ENCODE results near the gene HOXA5. TPM values are rescaled to one million over a fixed set of nuclear protein-coding genes. Genes with fewer than 3 reads are reported as not detected.

HOXA5 gene
- total RNA-seq, 1 donor from 2014 or later: 0.59 TPM

DNA sequence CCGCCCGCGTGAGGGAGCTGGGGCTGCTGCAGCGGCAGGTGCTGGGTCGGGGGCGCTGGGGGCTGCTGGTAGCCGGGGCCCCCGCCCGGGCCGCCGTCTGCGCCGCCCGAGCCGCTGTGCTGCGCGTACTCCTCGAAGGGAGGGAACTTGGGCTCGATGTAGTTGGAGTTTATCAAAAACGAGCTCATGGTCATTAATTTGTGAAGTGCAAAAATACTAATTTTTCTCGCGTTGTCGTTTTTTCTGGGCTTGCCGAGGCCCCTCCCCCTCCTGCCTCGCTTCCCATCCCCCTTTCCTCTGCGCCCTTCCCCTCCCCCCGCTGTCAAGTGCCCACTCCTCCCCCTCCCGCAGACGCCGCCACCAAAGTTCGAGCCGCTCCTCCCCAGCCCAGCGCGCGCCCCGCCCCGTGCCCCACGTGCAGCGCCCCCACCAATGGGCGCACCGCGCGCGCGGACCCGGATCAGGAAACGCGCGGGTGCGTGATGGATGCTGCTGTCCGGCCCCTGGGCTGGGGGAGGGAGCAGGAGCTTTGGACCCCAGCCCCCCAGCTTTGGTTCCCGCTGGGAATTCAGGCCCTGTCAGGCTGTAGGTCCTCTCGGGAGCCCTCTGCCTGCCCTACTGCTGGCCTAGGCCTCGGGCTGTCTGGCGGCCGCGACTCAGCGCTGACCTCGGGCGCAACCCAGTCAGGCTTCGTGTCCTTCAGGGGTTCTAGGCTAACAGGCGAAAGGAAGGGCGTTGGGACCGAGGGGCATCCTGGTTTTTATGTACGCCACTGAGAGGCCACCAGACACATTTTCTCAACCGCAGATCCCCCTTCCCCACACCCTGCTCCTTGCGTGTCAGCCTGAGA lies 12.7 kb downstream of the HOXA5 start, which contains the start of gene HOXA4:
Gene HOXA4, minus strand, starts transcription at position 218 of the 850 bp plus-strand sequence. Its CDS starts 24 bp downstream, at position 194.
- Mint-ChIP-seq H3K4me1 (ENCODE audit: unreplicated experiment) (peaks cover 11% of the 10 kb centered on the region), H3K9me3 (ENCODE audit: unreplicated experiment) (no peaks in the 10 kb centered on the region), H3K36me3 (ENCODE audit: low read depth, unreplicated experiment) (no peaks in the 10 kb centered on the region), H3K27me3 (ENCODE audit: unreplicated experiment) (peaks cover 37% of the 10 kb centered on the region), H3K4me3 (ENCODE audit: unreplicated experiment) (peak within 1 kb of the TSS; percentile 43), H3K27ac (ENCODE audit: unreplicated experiment) (no peak within 1 kb of the TSS)
- TF ChIP-seq, protein P1, sequence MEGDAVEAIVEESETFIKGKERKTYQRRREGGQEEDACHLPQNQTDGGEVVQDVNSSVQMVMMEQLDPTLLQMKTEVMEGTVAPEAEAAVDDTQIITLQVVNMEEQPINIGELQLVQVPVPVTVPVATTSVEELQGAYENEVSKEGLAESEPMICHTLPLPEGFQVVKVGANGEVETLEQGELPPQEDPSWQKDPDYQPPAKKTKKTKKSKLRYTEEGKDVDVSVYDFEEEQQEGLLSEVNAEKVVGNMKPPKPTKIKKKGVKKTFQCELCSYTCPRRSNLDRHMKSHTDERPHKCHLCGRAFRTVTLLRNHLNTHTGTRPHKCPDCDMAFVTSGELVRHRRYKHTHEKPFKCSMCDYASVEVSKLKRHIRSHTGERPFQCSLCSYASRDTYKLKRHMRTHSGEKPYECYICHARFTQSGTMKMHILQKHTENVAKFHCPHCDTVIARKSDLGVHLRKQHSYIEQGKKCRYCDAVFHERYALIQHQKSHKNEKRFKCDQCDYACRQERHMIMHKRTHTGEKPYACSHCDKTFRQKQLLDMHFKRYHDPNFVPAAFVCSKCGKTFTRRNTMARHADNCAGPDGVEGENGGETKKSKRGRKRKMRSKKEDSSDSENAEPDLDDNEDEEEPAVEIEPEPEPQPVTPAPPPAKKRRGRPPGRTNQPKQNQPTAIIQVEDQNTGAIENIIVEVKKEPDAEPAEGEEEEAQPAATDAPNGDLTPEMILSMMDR (IDR thresholded peaks at IDR 0.05; ENCODE audit: unreplicated experiment): no peak
- DNase-seq (ENCODE audit: low spot score): peak; percentile 81

DNA sequence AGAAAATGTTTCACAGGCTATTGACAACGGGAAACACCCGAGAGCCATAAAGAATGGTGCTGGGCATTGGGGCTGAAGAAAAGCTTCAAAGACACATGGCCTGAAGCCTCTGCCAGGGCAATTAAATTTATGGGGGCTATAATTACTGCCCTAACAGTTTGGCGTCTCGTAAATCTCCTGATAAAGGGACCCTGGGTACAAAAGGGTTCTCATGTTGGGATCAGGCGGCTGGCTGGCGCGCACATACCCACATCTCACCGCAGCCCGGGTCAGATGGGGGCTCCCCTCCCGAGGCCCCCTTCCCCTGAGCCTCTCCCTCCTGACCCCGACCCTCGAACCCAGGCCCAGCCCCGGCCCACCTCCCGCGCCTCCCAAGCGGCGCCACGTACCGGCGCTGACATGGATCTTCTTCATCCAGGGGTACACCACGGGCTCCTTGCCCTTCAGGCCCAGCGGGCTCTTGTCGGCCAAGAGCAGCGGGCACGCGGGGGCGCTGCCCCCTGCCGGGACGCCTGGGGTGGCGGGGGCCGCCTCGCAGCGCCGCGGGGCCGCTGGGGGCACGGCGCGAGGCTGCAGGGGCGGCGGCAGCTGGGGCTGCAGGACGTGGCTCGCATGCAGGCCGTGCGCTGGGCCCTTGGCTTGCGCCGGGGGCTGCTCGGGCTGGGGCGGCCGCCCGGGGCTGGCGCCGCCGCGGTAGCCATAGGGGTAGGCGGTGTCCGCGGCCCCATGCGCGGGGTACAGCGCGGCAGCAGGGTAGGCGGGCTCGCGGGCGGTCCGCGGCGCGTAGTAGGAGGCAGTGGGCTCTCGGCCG lies 13.5 kb downstream of the HOXA5 start:
- Mint-ChIP-seq H3K9me3 (ENCODE audit: unreplicated experiment) (no peaks in the 10 kb centered on the region), H3K27ac (ENCODE audit: unreplicated experiment) (no peak overlapping the region)

DNA sequence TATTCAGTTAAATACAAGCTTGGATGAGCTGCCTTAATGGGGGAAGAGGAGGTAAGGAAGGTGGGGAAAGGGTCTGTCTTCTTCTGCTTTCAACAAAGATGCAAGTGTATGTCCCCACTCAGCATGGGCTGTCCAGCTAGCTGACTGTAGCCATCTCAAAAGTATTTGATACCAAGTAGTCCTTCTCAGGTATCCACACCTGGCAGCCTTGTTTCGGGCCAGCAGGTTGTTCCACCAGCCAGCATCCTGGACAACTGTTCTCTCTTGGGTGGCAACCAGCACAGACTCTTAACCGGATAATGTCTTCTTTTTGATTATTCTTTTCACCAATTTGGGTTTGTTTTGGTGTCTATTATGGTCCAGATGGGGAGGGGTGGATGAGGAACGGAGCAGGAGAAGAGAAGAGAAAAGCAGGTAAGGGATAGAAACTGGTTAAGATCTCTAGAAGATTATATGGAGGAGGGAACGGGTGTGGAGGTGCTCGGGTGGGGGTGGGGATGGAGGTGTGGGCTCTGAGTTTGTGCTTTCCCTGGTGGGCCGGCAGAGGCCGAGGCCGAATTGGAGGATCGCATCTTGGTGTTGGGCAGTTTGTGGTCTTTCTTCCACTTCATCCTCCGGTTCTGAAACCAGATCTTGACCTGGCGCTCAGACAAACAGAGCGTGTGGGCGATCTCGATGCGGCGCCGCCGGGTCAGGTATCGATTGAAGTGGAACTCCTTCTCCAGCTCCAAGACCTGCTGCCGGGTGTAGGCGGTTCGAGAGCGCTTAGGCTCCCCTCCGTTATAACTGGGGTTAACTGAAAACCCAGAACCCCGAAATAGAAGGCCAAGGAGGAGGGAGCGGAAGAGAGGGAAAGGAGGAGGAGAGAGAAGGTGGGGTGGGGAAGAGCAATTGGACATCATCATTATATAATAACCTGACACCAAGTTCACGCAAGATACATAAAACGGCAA lies 14.4 kb downstream of the HOXA5 start:
- peaks cover 43% of the 10 kb centered on the region for H3K27me3 Mint-ChIP-seq (ENCODE audit: unreplicated experiment)
- H3K36me3 Mint-ChIP-seq (ENCODE audit: low read depth, unreplicated experiment): no peaks in the 10 kb centered on the region
- DNase-seq (ENCODE audit: low spot score): no peak
- H3K4me3 Mint-ChIP-seq (ENCODE audit: unreplicated experiment): no peak overlapping the region
- no peak overlapping the region for H3K27ac Mint-ChIP-seq (ENCODE audit: unreplicated experiment)
- TF ChIP-seq, protein P1 (IDR thresholded peaks at IDR 0.05; ENCODE audit: unreplicated experiment): no peak
- peaks cover 20% of the 10 kb centered on the region for H3K4me1 Mint-ChIP-seq (ENCODE audit: unreplicated experiment)
- no peaks in the 10 kb centered on the region for H3K9me3 Mint-ChIP-seq (ENCODE audit: unreplicated experiment)

More for the DNA sequence above, 13.5 kb downstream of the HOXA5 start:
- peaks cover 14% of the 10 kb centered on the region for H3K4me1 Mint-ChIP-seq (ENCODE audit: unreplicated experiment)
- TF ChIP-seq, protein P1 (IDR thresholded peaks at IDR 0.05; ENCODE audit: unreplicated experiment): no peak
- H3K4me3 Mint-ChIP-seq (ENCODE audit: unreplicated experiment): no peak overlapping the region
- DNase-seq (ENCODE audit: low spot score): no peak
- H3K36me3 Mint-ChIP-seq (ENCODE audit: low read depth, unreplicated experiment): no peaks in the 10 kb centered on the region
- peaks cover 40% of the 10 kb centered on the region for H3K27me3 Mint-ChIP-seq (ENCODE audit: unreplicated experiment)

DNA sequence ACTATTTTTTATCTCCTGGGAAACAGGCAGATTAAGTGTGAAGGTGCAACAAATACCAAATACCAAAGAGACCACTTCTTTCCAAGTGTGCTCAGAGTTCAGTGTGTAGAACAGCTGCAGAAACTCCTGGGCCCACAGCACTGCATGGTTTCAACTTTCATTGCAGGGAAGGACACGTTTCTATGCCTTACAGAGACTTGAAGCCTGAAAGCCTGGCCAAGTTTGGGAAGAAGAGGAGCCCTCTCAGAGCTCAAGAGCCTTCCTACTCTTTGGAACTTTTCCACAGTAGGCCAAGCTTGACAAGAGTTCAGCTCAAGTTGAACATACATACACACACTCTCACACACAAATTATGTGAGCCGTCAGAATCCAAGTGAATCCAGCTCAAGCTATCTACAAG lies 15.4 kb downstream of the HOXA5 start:
- H3K9me3 Mint-ChIP-seq (ENCODE audit: unreplicated experiment): no peaks in the 10 kb centered on the region
- no peaks in the 10 kb centered on the region for H3K36me3 Mint-ChIP-seq (ENCODE audit: low read depth, unreplicated experiment)
- H3K4me1 Mint-ChIP-seq (ENCODE audit: unreplicated experiment): peaks cover 26% of the 10 kb centered on the region
- H3K4me3 Mint-ChIP-seq (ENCODE audit: unreplicated experiment): no peak overlapping the region
- TF ChIP-seq, protein P1 (IDR thresholded peaks at IDR 0.05; ENCODE audit: unreplicated experiment): no peak
- peaks cover 40% of the 10 kb centered on the region for H3K27me3 Mint-ChIP-seq (ENCODE audit: unreplicated experiment)
- no peak overlapping the region for H3K27ac Mint-ChIP-seq (ENCODE audit: unreplicated experiment)
- no peak for DNase-seq (ENCODE audit: low spot score)

All from endothelial cell (in vitro differentiated cells).